Stomach (tissue), 9 donors: ENCODE measurements around the gene TNFRSF21. TPM values are rescaled to one million over a fixed set of nuclear protein-coding genes. Genes with fewer than 3 reads are reported as not detected.
A peak's percentile ranks its signal among the peaks of the same experiment; 100 is the strongest.

Experiments
- DNase-seq, 2 donors: peaks; one replicate each; pipeline versions ENCODE4 v3.0.0 to v3.0.0-alpha.2; 2013 to 2019
- H3K27ac ChIP-seq, 5 donors: fragments of 200-600 bp in 4 of 5; sonication (generic) in 4 of 5; one replicate each; pipeline ENCODE4 v1.5.1; 2013 to 2019; ENCODE audit warnings: mild to moderate bottlenecking in 1 of 5, moderate library complexity in 1 of 5
- H3K27me3 ChIP-seq, 3 donors: fragments of 200-600 bp; sonication (generic); one replicate each; pipeline ENCODE4 v1.5.1; 2017 to 2019; ENCODE audit warnings: mixed run types in 1 of 3
- H3K36me3 ChIP-seq, 4 donors: fragments of 200-600 bp; sonication (generic); 1 replicate in 3 of 4; 2 replicates in 1 of 4; pipeline ENCODE4 v1.5.1; 2016 to 2019
- H3K4me1 ChIP-seq, 4 donors: fragments of 200-600 bp; sonication (generic); one replicate each; pipeline ENCODE4 v1.5.1; 2016 to 2019
- H3K4me3 ChIP-seq, 4 donors: fragments of 200-600 bp; sonication (generic) in 3 of 4; one replicate each; pipeline ENCODE4 v1.5.1; 2016 to 2019; ENCODE audit warnings: mild to moderate bottlenecking in 1 of 4
- H3K9me3 ChIP-seq, 4 donors: fragments of 200-600 bp; sonication (generic); one replicate each; pipeline ENCODE4 v1.5.1; 2016 to 2019
- CTCF ChIP-seq, 7 experiments: fragments of 450-650 bp in 4 of 7; fragments of 200-600 bp in 3 of 7; sonication (generic) in 3 of 7; IDR thresholded peaks; one replicate each; pipeline ENCODE4 v1.5.1; 2016 to 2019; ENCODE audit warnings: antibody characterized with exemption in 7 of 7, control low read depth in 2 of 7, mild to moderate bottlenecking in 1 of 7
- EP300 ChIP-seq: sonication (generic); formaldehyde crosslinking; IDR thresholded peaks from one replicate; pipeline ENCODE4 v1.6.1; 2017; ENCODE audit warnings: antibody characterized with exemption
- POLR2A ChIP-seq, 4 donors: fragments of 450-650 bp; IDR thresholded peaks; one replicate each; pipeline ENCODE4 v1.6.1; 2016; ENCODE audit warnings: antibody characterized with exemption in 4 of 4, control low read depth in 2 of 4, mild to moderate bottlenecking in 1 of 4, moderate library complexity in 1 of 4
- POLR2AphosphoS5 ChIP-seq, 3 donors: sonication (generic); formaldehyde crosslinking; IDR thresholded peaks; one replicate each; pipeline ENCODE4 v1.6.1; 2016; ENCODE audit warnings: antibody characterized with exemption in 3 of 3
- WGBS, 5 donors: extraction: QIAGEN DNeasy Blood & Tissue Kit in 3 of 5; methylation state at CpG; one replicate each; pipeline versions ENCODE4 v1.1.5 to v1.1.7; 2013 to 2018; 5-methylcytosine and 5-hydroxymethylcytosine counted together
- intact Hi-C: fragments of 100-400 bp; cut with DNase I; formaldehyde crosslinking; loops from one replicate; pipeline ENCODE4 v1.15.1; 2023; ENCODE audit warnings: low total_unique reads
- polyA plus RNA-seq, 3 donors: library from polyadenylated mRNA; stranded (reverse); fragments of 200-250 nt; gene quantifications; one replicate each; pipeline ENCODE4 v1.2.3, GENCODE V29; 2013
- total RNA-seq, 5 donors: library from RNA; depleted of rRNA; stranded (reverse); fragments of >200 nt; gene quantifications; one replicate each; pipeline versions ENCODE4 v1.1.0 to v1.2.3, GENCODE V29; 2014 to 2016
- donor health status: healthy with polysubstance abuse.
- donor health status: Bipolar disorder and iron deficiency.
- donor health status: healthy.

The TNFRSF21 gene
- total and polyA plus RNA-seq, 8 donors = 24.7 to 112 (median 41.3) TPM

- no peaks in the 10 kb centered on the region for H3K36me3 ChIP-seq
- no peaks in the 10 kb centered on the region for H3K9me3 ChIP-seq
- peak overlapping the region in 1 of 4 donors; percentile 2 for H3K4me3 ChIP-seq
- peaks cover 0 to 8% (median 0%) of the 10 kb centered on the region in 3 donors for H3K27me3 ChIP-seq
- DNase-seq = no peak
- TF ChIP-seq CTCF (IDR thresholded peaks at IDR 0.05) (no peak), POLR2A (IDR thresholded peaks at IDR 0.05) (no peak), POLR2AphosphoS5 (IDR thresholded peaks at IDR 0.05) (no peak), EP300 (no peak)
- H3K27ac ChIP-seq = peak overlapping the region in 4 of 5 donors; percentile 3 to 39 (median 20)
- intact Hi-C loops = no loop called here
- WGBS, 5 donors = 28 to 70% (median 39%) methylated on average over 1 of the region's 1 CpG
- H3K4me1 ChIP-seq = peaks cover 12 to 89% (median 58%) of the 10 kb centered on the region in 4 donors
Measured at GRCh38 chr6:47303861-47304260, 5.8 kb downstream of the TNFRSF21 start.

GRCh38 chr6:47303342-47303741, 6.4 kb downstream of the TNFRSF21 start:
- TF ChIP-seq CTCF (IDR thresholded peaks at IDR 0.05) = no peak
- TF ChIP-seq POLR2AphosphoS5 (IDR thresholded peaks at IDR 0.05) = no peak
- no peak for TF ChIP-seq POLR2A (IDR thresholded peaks at IDR 0.05)
- TF ChIP-seq EP300 = no peak
- H3K27me3 ChIP-seq = peaks cover 0 to 3% (median 0%) of the 10 kb centered on the region in 3 donors
- peak overlapping the region; percentile 28 to 73 (median 39) for H3K27ac ChIP-seq
- peak overlapping the region in 1 of 4 donors; percentile 2 for H3K4me3 ChIP-seq
- no peaks in the 10 kb centered on the region for H3K36me3 ChIP-seq
- peaks cover 12 to 88% (median 55%) of the 10 kb centered on the region in 4 donors for H3K4me1 ChIP-seq
- no peak for DNase-seq
- intact Hi-C loops = no loop called here
- H3K9me3 ChIP-seq = no peaks in the 10 kb centered on the region
- WGBS, 5 donors = 62 to 88% (median 81%) methylated on average over 1 of the region's 1 CpG

GRCh38 chr6:47302043-47302442, 7.7 kb downstream of the TNFRSF21 start:
- peak in 1 of 2 donors; percentile 68 for DNase-seq
- H3K9me3 ChIP-seq = no peaks in the 10 kb centered on the region
- TF ChIP-seq POLR2A (IDR thresholded peaks at IDR 0.05) = no peak
- no peak for TF ChIP-seq CTCF (IDR thresholded peaks at IDR 0.05)
- no peak for TF ChIP-seq EP300
- TF ChIP-seq POLR2AphosphoS5 (IDR thresholded peaks at IDR 0.05) = no peak
- no peaks in the 10 kb centered on the region for H3K27me3 ChIP-seq
- H3K27ac ChIP-seq = peak overlapping the region in 2 of 5 donors; percentile 1 to 43
- WGBS, 5 donors = 20 to 48% (median 29%) methylated on average over 6 of the region's 6 CpGs
- no peaks in the 10 kb centered on the region for H3K36me3 ChIP-seq
- H3K4me1 ChIP-seq = peaks cover 12 to 85% (median 50%) of the 10 kb centered on the region in 4 donors
- H3K4me3 ChIP-seq = no peak overlapping the region
- intact Hi-C loops = no loop called here

- H3K4me1 ChIP-seq = peaks cover 12 to 85% (median 47%) of the 10 kb centered on the region in 4 donors
- TF ChIP-seq CTCF (IDR thresholded peaks at IDR 0.05) = no peak
- TF ChIP-seq EP300 = no peak
- no peak for TF ChIP-seq POLR2AphosphoS5 (IDR thresholded peaks at IDR 0.05)
- no peak for TF ChIP-seq POLR2A (IDR thresholded peaks at IDR 0.05)
- H3K9me3 ChIP-seq = no peaks in the 10 kb centered on the region
- no peaks in the 10 kb centered on the region for H3K36me3 ChIP-seq
- DNase-seq = no peak
- no peak overlapping the region for H3K4me3 ChIP-seq
- no peaks in the 10 kb centered on the region for H3K27me3 ChIP-seq
- 87 to 96% (median 90%) methylated on average over 4 of the region's 4 CpGs for WGBS, 5 donors
- no peak overlapping the region for H3K27ac ChIP-seq
- intact Hi-C loops = no loop called here
Measured at GRCh38 chr6:47301441-47301840, 8.3 kb downstream of the TNFRSF21 start.
